Keratinocyte (primary cell): ENCODE measurements around the gene NF2. TPM values are rescaled to one million over a fixed set of nuclear protein-coding genes. Genes with fewer than 3 reads are reported as not detected.

Experiments used
- DNase-seq: peaks from one replicate; pipeline ENCODE4 v3.0.0-alpha.2; 2011; ENCODE audit warnings: low read depth, missing footprints, low spot score
- FAIRE-seq: peaks from 2 replicates; lab custom pipeline; 2011; peaks lifted over from hg19 to GRCh38; lab: Jason Lieb, UNC
- H2AFZ ChIP-seq: 2 replicates; pipeline ENCODE4 v1.6.0; 2012; ENCODE audit warnings: low read length, control low read depth, inconsistent platforms; ENCODE audit not compliant: control insufficient read depth
- H3K27ac ChIP-seq: 2 replicates; pipeline ENCODE4 v1.5.1; 2011; ENCODE audit warnings: low read length; ENCODE audit not compliant: control insufficient read depth, insufficient read depth
- H3K27me3 ChIP-seq: 3 replicates; pipeline ENCODE4 v1.6.0; 2011; ENCODE audit warnings: low read length; ENCODE audit not compliant: control insufficient read depth, insufficient read depth; ENCODE audit errors: extremely low read depth
- H3K36me3 ChIP-seq, 2 experiments: 2 replicates in 1 of 2; 3 replicates in 1 of 2; pipeline ENCODE4 v1.5.1; 2011; ENCODE audit warnings: low read length in 2 of 2, mild to moderate bottlenecking in 1 of 2; ENCODE audit not compliant: control insufficient read depth in 2 of 2, insufficient read depth in 2 of 2; ENCODE audit errors: extremely low read depth in 1 of 2
- H3K4me1 ChIP-seq: 3 replicates; pipeline ENCODE4 v1.5.1; 2011; ENCODE audit warnings: low read length; ENCODE audit not compliant: control insufficient read depth, insufficient read depth; ENCODE audit errors: extremely low read depth
- H3K4me2 ChIP-seq: 3 replicates; pipeline ENCODE4 v1.6.0; 2011; ENCODE audit warnings: low read depth, low read length; ENCODE audit not compliant: control insufficient read depth, insufficient read depth; ENCODE audit errors: extremely low read depth
- H3K4me3 ChIP-seq, 3 experiments: fragments of 200-600 bp in 1 of 3; sonication (generic) in 1 of 3; 2 replicates in 2 of 3; 3 replicates in 1 of 3; pipeline ENCODE4 v1.5.1; 2011 to 2016; ENCODE audit warnings: low read length in 3 of 3, mild to moderate bottlenecking in 3 of 3, control low read depth in 2 of 3, inconsistent platforms in 1 of 3, low read depth in 1 of 3, mixed read lengths in 1 of 3, mixed run types in 1 of 3, moderate library complexity in 1 of 3; ENCODE audit not compliant: control insufficient read depth in 2 of 3, insufficient read depth in 2 of 3; ENCODE audit errors: extremely low read depth in 1 of 3
- H3K79me2 ChIP-seq: 2 replicates; pipeline ENCODE4 v1.6.0; 2012; ENCODE audit warnings: low read length; ENCODE audit not compliant: control insufficient read depth, insufficient read depth
- H3K9ac ChIP-seq: 3 replicates; pipeline ENCODE4 v1.6.0; 2011; ENCODE audit warnings: low read length; ENCODE audit not compliant: control insufficient read depth, insufficient read depth; ENCODE audit errors: extremely low read depth
- H3K9me1 ChIP-seq: 3 replicates; pipeline ENCODE4 v1.6.0; 2011; ENCODE audit warnings: low read length; ENCODE audit not compliant: control insufficient read depth, insufficient read depth; ENCODE audit errors: extremely low read depth
- H3K9me3 ChIP-seq: 2 replicates; pipeline ENCODE4 v1.5.1; 2012; ENCODE audit warnings: low read depth, low read length; ENCODE audit not compliant: control insufficient read depth
- H4K20me1 ChIP-seq: 3 replicates; pipeline ENCODE4 v1.6.0; 2011; ENCODE audit warnings: low read length; ENCODE audit not compliant: control insufficient read depth, insufficient read depth; ENCODE audit errors: extremely low read depth
- CTCF ChIP-seq, 3 experiments: IDR thresholded peaks in 1 of 3; conservative IDR thresholded peaks in 1 of 3; optimal IDR thresholded peaks in 1 of 3; 2 replicates in 2 of 3; 3 replicates in 1 of 3; pipeline versions ENCODE3 to v1.5.1; 2011; ENCODE audit warnings: low read length in 3 of 3, mild to moderate bottlenecking in 3 of 3, moderate library complexity in 2 of 3, control low read depth in 1 of 3, inconsistent platforms in 1 of 3; ENCODE audit not compliant: insufficient read depth in 2 of 3; ENCODE audit errors: extremely low read depth in 1 of 3
- EZH2 ChIP-seq: IDR thresholded peaks from one replicate; pipeline ENCODE4 v1.6.1; 2012; ENCODE audit warnings: inconsistent platforms, mild to moderate bottlenecking, low read length, moderate library complexity
- dilution Hi-C: fragments of 300-500 bp; cut with MboI; formaldehyde crosslinking; loops from one replicate; pipeline ENCODE4 v1.7.0; 2020; ENCODE audit warnings: low sequenced_read_pairs; ENCODE audit not compliant: extremely low pct_ligation_motif_present
- polyA plus RNA-seq, 5 experiments: library from polyadenylated mRNA; depleted of rRNA in 3 of 5; stranded (reverse) in 3 of 5; stranded (forward) in 1 of 5; unstranded in 1 of 5; fragments of >200 nt; gene quantifications; 1 replicate in 1 of 5; 2 replicates in 3 of 5; 3 replicates in 1 of 5; pipeline versions ENCODE4 v1.2.1 to v1.2.3, GENCODE V29; 2011 to 2012; ENCODE audit warnings: missing spikeins in 2 of 5, low read depth in 1 of 5, low replicate concordance in 1 of 5

Gene NF2
- polyA plus RNA-seq, 1 donor (not counting 4 experiments of a cell fraction or from before 2014, with no cell fraction given), result 50.2 TPM

GRCh38 chr22:29740216-29740615 lies 136.8 kb downstream of the NF2 start:
- no peaks in the 10 kb centered on the region for H4K20me1 ChIP-seq
- TF ChIP-seq EZH2 (no peak), CTCF (optimal IDR thresholded peaks at IDR 0.05 in 1 of 3, IDR thresholded peaks at IDR 0.05 in 1 of 3, conservative IDR thresholded peaks at IDR 0.05 in 1 of 3; ENCODE audit: extremely low read depth in 1 of 3, insufficient read depth in 2 of 3, low read length in 3 of 3) (no peak)
- no peak overlapping the region for H3K4me3 ChIP-seq
- no peaks in the 10 kb centered on the region for H3K9me1 ChIP-seq
- no peak overlapping the region for H3K9ac ChIP-seq
- no peaks in the 10 kb centered on the region for H3K9me3 ChIP-seq
- H3K4me1 ChIP-seq, result peaks cover 8% of the 10 kb centered on the region
- FAIRE-seq, result no peak
- no peak for DNase-seq
- H3K36me3 ChIP-seq, result peaks cover 0 to 5% of the 10 kb centered on the region in 2 experiments
- H3K27ac ChIP-seq, result no peak overlapping the region
- no peaks in the 10 kb centered on the region for H3K27me3 ChIP-seq
- H3K79me2 ChIP-seq, result no peaks in the 10 kb centered on the region
- dilution Hi-C loops, result no loop called here
- no peak overlapping the region for H3K4me2 ChIP-seq
- H2AFZ ChIP-seq, result no peak overlapping the region

DNA sequence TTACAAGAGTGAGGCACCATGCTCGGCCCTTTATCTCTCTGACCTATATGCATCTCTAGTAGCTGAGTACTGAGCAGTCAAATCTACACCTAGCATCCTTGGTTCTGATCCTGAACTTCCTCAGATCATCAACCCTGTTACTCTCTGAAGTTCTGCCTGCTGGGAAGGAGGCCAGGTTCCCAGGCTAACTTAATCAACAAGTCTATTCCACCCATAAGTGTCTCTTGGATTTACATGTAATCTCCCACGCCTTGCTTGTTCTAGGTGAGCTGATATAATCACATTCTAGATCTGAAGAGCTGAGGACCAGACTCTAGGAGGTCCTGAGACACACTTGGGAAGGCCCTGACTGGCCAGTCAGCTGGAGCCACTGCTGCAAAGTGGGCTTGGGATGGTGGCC lies 138.5 kb downstream of the NF2 start:
- Histone ChIP-seq H3K9me3 (no peaks in the 10 kb centered on the region), H3K9me1 (no peaks in the 10 kb centered on the region), H3K9ac (no peak overlapping the region), H3K4me1 (peaks cover 14% of the 10 kb centered on the region), H3K27me3 (no peaks in the 10 kb centered on the region), H3K27ac (no peak overlapping the region), H3K79me2 (no peaks in the 10 kb centered on the region), H3K36me3 (peaks cover 0 to 5% of the 10 kb centered on the region in 2 experiments), H4K20me1 (no peaks in the 10 kb centered on the region), H3K4me2 (no peak overlapping the region), H3K4me3 (no peak overlapping the region), H2AFZ (no peak overlapping the region)
- dilution Hi-C loops, result no loop called here
- FAIRE-seq (no peak), DNase-seq (no peak)
- no peak for TF ChIP-seq CTCF (optimal IDR thresholded peaks at IDR 0.05 in 1 of 3, IDR thresholded peaks at IDR 0.05 in 1 of 3, conservative IDR thresholded peaks at IDR 0.05 in 1 of 3; ENCODE audit: extremely low read depth in 1 of 3, insufficient read depth in 2 of 3, low read length in 3 of 3)
- TF ChIP-seq EZH2, result no peak
